GM12878 (cell line): ENCODE measurements around the gene PRMT7. TPM values are rescaled to one million over a fixed set of nuclear protein-coding genes. Genes with fewer than 3 reads are reported as not detected.

Source experiments
- ATAC-seq: fragments of 200-7000 bp; cut with Tn5 transposase; 3 replicates; pipeline ENCODE4 v1.9.1; 2020; ENCODE audit warnings: mild to moderate bottlenecking, moderate library complexity
- BruUV-seq: library from RNA; stranded (reverse); fragments of 400-500 nt; replicated peaks from 2 replicates; lab custom pipeline; 2021; lab: Mats Ljungman, UMichigan
- CTCF ChIA-PET: fragments of 300-600 bp; sonication (Branson Sonifier 250); formaldehyde crosslinking; extraction: SDS; loops from one replicate; lab custom pipeline; 2021; ENCODE audit warnings: inconsistent platforms; lab: Yijun Ruan, JAX
- POLR2A ChIA-PET: fragments of 350-600 bp; formaldehyde crosslinking; extraction: SDS; loops from one replicate; lab custom pipeline; 2021; ENCODE audit warnings: inconsistent platforms; lab: Charles Lee
- RAD21 ChIA-PET: fragments of 300-600 bp; sonication (Branson Sonifier 250); formaldehyde crosslinking; loops from one replicate; lab custom pipeline; 2023; ENCODE audit warnings: antibody characterized with exemption; ENCODE audit not compliant: unreplicated experiment; lab: Charles Lee
- SMC1A ChIA-PET: fragments of 300-600 bp; sonication (Branson Sonifier 250); formaldehyde crosslinking; loops from one replicate; lab custom pipeline; 2023; ENCODE audit not compliant: unreplicated experiment, uncharacterized antibody; lab: Charles Lee
- DNase-seq: peaks from one replicate; pipeline ENCODE4 v3.0.0-alpha.2; 2011; ENCODE audit warnings: low read depth, low spot score
- FAIRE-seq: peaks from 3 replicates; lab custom pipeline; 2011; peaks lifted over from hg19 to GRCh38; lab: Jason Lieb, UNC
- H2AFZ ChIP-seq: 2 replicates; pipeline ENCODE4 v1.6.0; 2011; ENCODE audit warnings: low read depth, low read length, control low read depth; ENCODE audit not compliant: control insufficient read depth
- H3K27ac ChIP-seq: 2 replicates; pipeline ENCODE4 v1.5.1; 2011; ENCODE audit warnings: control low read depth; ENCODE audit not compliant: control insufficient read depth, insufficient read depth
- H3K27me3 ChIP-seq, 2 experiments: replicated peaks in 1 of 2; 2 replicates each; pipeline versions ENCODE4 v1.6.0 to v1.6.1; 2011; ENCODE audit warnings: low read length in 1 of 2; ENCODE audit not compliant: control insufficient read depth in 2 of 2, insufficient read depth in 2 of 2
- H3K36me3 ChIP-seq, 2 experiments: 2 replicates each; pipeline ENCODE4 v1.5.1; 2011; ENCODE audit warnings: low read length in 1 of 2; ENCODE audit not compliant: control insufficient read depth in 2 of 2, insufficient read depth in 2 of 2
- H3K4me1 ChIP-seq: 2 replicates; pipeline ENCODE4 v1.6.1; 2011; ENCODE audit warnings: mild to moderate bottlenecking, low read length, moderate library complexity, mixed read lengths; ENCODE audit not compliant: control insufficient read depth, insufficient read depth
- H3K4me2 ChIP-seq: 2 replicates; pipeline ENCODE4 v1.6.0; 2011; ENCODE audit warnings: control low read depth; ENCODE audit not compliant: control insufficient read depth, insufficient read depth
- H3K4me3 ChIP-seq: fragments of 200-600 bp; sonication (generic); 2 replicates; pipeline ENCODE4 v1.5.1; 2016
- H3K79me2 ChIP-seq: 2 replicates; pipeline ENCODE4 v1.6.0; 2011; ENCODE audit warnings: low read length; ENCODE audit not compliant: control insufficient read depth, insufficient read depth
- H3K9ac ChIP-seq: 2 replicates; pipeline ENCODE4 v1.8.0; 2011; ENCODE audit warnings: low read length, control low read depth, mixed read lengths; ENCODE audit not compliant: control insufficient read depth, insufficient read depth
- H3K9me3 ChIP-seq: replicated peaks from 3 replicates; pipeline ENCODE4 v1.5.1; 2011; ENCODE audit warnings: mild to moderate bottlenecking, low read length; ENCODE audit not compliant: control insufficient read depth, insufficient read depth
- H4K20me1 ChIP-seq: 2 replicates; pipeline ENCODE4 v1.6.0; 2011; ENCODE audit not compliant: control insufficient read depth, insufficient read depth
- BCL3 ChIP-seq: IDR thresholded peaks from 2 replicates; pipeline ENCODE4 v1.6.1; 2011; ENCODE audit warnings: borderline replicate concordance, low read depth, mild to moderate bottlenecking, moderate library complexity, low read length; ENCODE audit not compliant: insufficient read depth, poor library complexity, severe bottlenecking
- FOXM1 ChIP-seq: IDR thresholded peaks from 2 replicates; pipeline ENCODE4 v1.6.1; 2012; ENCODE audit warnings: low read depth, mild to moderate bottlenecking, inconsistent platforms, low read length, moderate library complexity
- JUNB ChIP-seq: IDR thresholded peaks from 2 replicates; pipeline ENCODE4 v1.6.1; 2016; ENCODE audit warnings: antibody characterized with exemption, mild to moderate bottlenecking
- NFIC ChIP-seq: IDR thresholded peaks from 2 replicates; pipeline ENCODE4 v1.6.1; 2012; ENCODE audit warnings: low read depth, mild to moderate bottlenecking, inconsistent platforms, low read length, moderate library complexity
- PRDM15 ChIP-seq: fragments of 450-650 bp; formaldehyde crosslinking; IDR thresholded peaks from 2 replicates; pipeline ENCODE4 v1.4.0; 2020; ENCODE audit warnings: mild to moderate bottlenecking, moderate library complexity
- SMARCA5 ChIP-seq: fragments of 450-650 bp; IDR thresholded peaks from 2 replicates; pipeline ENCODE4 v1.6.1; 2017; ENCODE audit warnings: mild to moderate bottlenecking
- SPI1 ChIP-seq: IDR thresholded peaks from 2 replicates; pipeline ENCODE4 v1.6.1; 2011; ENCODE audit warnings: low read depth, mild to moderate bottlenecking, low read length, moderate library complexity, borderline replicate concordance; ENCODE audit not compliant: insufficient read depth
- STAT1 ChIP-seq: fragments of 450-650 bp; conservative IDR thresholded peaks from 2 replicates; pipeline ENCODE4 v1.6.1; 2014; ENCODE audit warnings: antibody characterized with exemption, mild to moderate bottlenecking
- TCF3 ChIP-seq: IDR thresholded peaks from 2 replicates; pipeline ENCODE4 v1.6.1; 2012; ENCODE audit warnings: low read depth, mild to moderate bottlenecking, low read length, borderline replicate concordance; ENCODE audit not compliant: insufficient read depth
- USF2 ChIP-seq: IDR thresholded peaks from 2 replicates; pipeline ENCODE4 v1.6.1; 2011; ENCODE audit warnings: low read depth, low read length, improper control_type of control experiment, borderline replicate concordance
- ZBED1 ChIP-seq: IDR thresholded peaks from 2 replicates; pipeline ENCODE4 v1.6.1; 2016; ENCODE audit warnings: borderline replicate concordance
- ZNF24 ChIP-seq: fragments of 450-650 bp; IDR thresholded peaks from 2 replicates; pipeline ENCODE4 v1.6.1; 2017; ENCODE audit warnings: antibody characterized with exemption, mild to moderate bottlenecking
- ZNF592 ChIP-seq: fragments of 450-650 bp; IDR thresholded peaks from 2 replicates; pipeline ENCODE4 v1.6.1; 2017; ENCODE audit warnings: mild to moderate bottlenecking, moderate library complexity
- WGBS: methylation state at CpG from one replicate; pipeline ENCODE4 v1.1.6; 2016; ENCODE audit warnings: low lambda C conversion rate; ENCODE audit not compliant: insufficient replicate concordance, insufficient coverage; ENCODE audit errors: missing lambda C conversion rate; 5-methylcytosine and 5-hydroxymethylcytosine counted together
- in situ Hi-C: fragments of 300-500 bp; cut with MboI; formaldehyde crosslinking; loops from 9 replicates; pipeline ENCODE4 v1.14.3; 2018; ENCODE audit warnings: mixed read lengths
- intact Hi-C: fragments of 100-400 bp; cut with micrococcal nuclease; formaldehyde crosslinking; loops from one replicate; pipeline ENCODE4 v1.14.2; 2022; ENCODE audit not compliant: unreplicated experiment
- polyA plus RNA-seq, 11 experiments: library from polyadenylated mRNA; depleted of rRNA in 4 of 11; unstranded in 6 of 11; stranded (reverse) in 5 of 11; fragments of >200 nt; fragmentation: Nextera tagmentation in 4 of 11; fragmentation: Illumina TruSeq in 1 of 11; extraction: Ambion mirVana in 4 of 11; extraction: Trizol in 1 of 11; gene quantifications; 1 replicate in 1 of 11; 2 replicates in 10 of 11; pipeline versions ENCODE4 v1.2.1 to v1.2.3, GENCODE V29; 2011 to 2016; ENCODE audit warnings: inconsistent platforms in 2 of 11, missing spikeins in 2 of 11, low read depth in 1 of 11
- total RNA-seq, 4 experiments: library from RNA; depleted of rRNA in 3 of 4; stranded (reverse); fragments of >200 nt in 3 of 4; fragmentation: Illumina TruSeq in 1 of 4; extraction: Trizol in 1 of 4; gene quantifications; 2 replicates each; pipeline versions ENCODE4 v1.2.1 to v1.2.3, GENCODE V29; 2013 to 2021

Gene PRMT7
- total and polyA plus RNA-seq, 10 of the 15 experiments (the other 5 are each of a cell fraction or from before 2014, with no cell fraction given): 5.1 to 56.1 (median 42.0) TPM

- BruUV-seq: no TSS peak
- DNase-seq (no peak), FAIRE-seq (no peak), ATAC-seq (no peak)
- no peak overlapping the region for H3K4me2 ChIP-seq
- no peak overlapping the region for H3K9ac ChIP-seq
- CTCF ChIA-PET: no interaction called here
- H4K20me1 ChIP-seq: no peaks in the 10 kb centered on the region; the same call in 1 of the 2 replicates
- H3K36me3 ChIP-seq: peaks cover 24 to 38% of the 10 kb centered on the region in 2 experiments
- H3K27ac ChIP-seq: no peak overlapping the region
- peaks cover 12% of the 10 kb centered on the region for H3K4me1 ChIP-seq
- POLR2A ChIA-PET: no interaction called here
- H3K79me2 ChIP-seq: no peaks in the 10 kb centered on the region
- in situ Hi-C loops: no loop called here
- H2AFZ ChIP-seq: no peak overlapping the region
- intact Hi-C loops: no loop called here
- H3K4me3 ChIP-seq: no peak overlapping the region
- RAD21 ChIA-PET: no interaction called here
- H3K9me3 ChIP-seq: no peaks in the 10 kb centered on the region
- no peak for TF ChIP-seq FOXM1
- no peak for TF ChIP-seq TCF3
- TF ChIP-seq BCL3: no peak
- TF ChIP-seq STAT1: no peak
- no peak for TF ChIP-seq USF2
- no peak for TF ChIP-seq ZBED1
- TF ChIP-seq SMARCA5: no peak
- TF ChIP-seq SPI1: no peak
- no peak for TF ChIP-seq JUNB
- TF ChIP-seq NFIC: no peak
- TF ChIP-seq PRDM15: no peak
- no peak for TF ChIP-seq ZNF592
- no peak for TF ChIP-seq ZNF24
- SMC1A ChIA-PET: no interaction called here
- WGBS: 87% methylated on average over 11 of the region's 11 CpGs
- no peaks in the 10 kb centered on the region for H3K27me3 ChIP-seq
Measured at GRCh38 chr16:68351463-68351862, 40.6 kb downstream of the PRMT7 start.
